ENCODE data around the gene SPTBN4.

The SPTBN4 gene

GRCh38 chr19:40502647-40503319 lies 36.0 kb downstream of the SPTBN4 start:
- TF ChIP-seq CTCF (IDR thresholded peaks at IDR 0.05) = no peak

- no peak for TF ChIP-seq CTCF (IDR thresholded peaks at IDR 0.05)
These were observed 36.5 kb downstream of the SPTBN4 start for GRCh38 chr19:40503320-40503695.

GRCh38 chr19:40506099-40506498 lies 39.3 kb downstream of the SPTBN4 start:
- no peak for TF ChIP-seq CTCF (IDR thresholded peaks at IDR 0.05)

GRCh38 chr19:40507892-40508291 lies 41.1 kb downstream of the SPTBN4 start:
- no peak for TF ChIP-seq CTCF (IDR thresholded peaks at IDR 0.05)

DNA sequence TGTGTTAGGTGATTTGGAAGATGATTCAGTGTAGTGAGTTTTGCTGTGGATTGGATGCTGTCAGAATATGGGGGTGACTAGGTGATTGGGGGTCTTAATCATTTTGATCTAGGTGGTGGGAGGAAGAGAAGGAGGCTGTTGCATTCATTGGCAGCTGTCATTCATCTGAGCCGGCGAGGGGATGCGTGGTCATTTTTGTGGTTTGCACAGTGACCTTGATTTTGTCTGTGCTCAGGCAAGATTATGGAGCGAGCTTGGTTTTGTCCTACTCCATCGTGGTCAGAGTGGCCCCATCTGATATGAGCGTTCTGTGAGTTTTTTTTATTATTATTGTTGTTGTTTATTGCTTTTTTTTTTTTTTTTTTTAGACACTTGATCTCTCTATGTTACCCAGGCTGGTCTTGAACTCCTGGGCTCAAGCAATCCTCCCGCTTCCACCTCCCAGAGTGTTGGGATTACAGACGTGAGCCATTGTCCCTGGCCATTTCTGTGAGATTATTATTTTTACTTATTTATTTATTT lies 42.0 kb downstream of the SPTBN4 start:
- no peak for TF ChIP-seq CTCF (IDR thresholded peaks at IDR 0.05)

DNA sequence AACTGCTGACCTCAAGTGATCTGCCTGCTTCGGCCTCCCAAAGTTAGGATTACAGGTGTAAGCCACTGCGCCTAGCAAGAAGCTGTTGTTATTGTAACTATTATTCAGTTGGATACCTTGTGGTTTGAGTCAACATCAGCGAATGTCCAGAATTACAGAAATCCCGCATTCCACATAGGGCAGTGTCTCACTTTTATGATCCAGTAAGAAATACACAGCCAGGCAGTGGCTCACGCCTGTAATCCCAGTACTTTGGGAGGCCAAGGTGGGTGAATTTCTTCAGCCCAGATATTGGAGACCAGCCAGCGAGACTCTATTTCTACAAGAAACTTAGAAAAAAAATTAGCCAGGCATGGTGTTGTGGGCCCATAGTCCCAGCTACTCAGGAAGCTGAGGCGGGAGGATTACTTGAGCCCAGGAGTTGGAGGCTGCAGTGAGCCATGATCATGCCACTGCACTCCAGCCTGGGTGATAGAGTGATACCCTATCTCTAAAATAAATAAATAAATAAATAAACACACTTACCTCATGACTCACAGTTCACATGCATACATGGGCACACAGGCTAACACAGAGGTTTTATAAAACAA lies 43.8 kb downstream of the SPTBN4 start:
- TF ChIP-seq CTCF (IDR thresholded peaks at IDR 0.05) = no peak

- TF ChIP-seq CTCF (IDR thresholded peaks at IDR 0.05) = no peak
These were observed 44.7 kb downstream of the SPTBN4 start for GRCh38 chr19:40511487-40511886.

All from LNCAP (cell line).